OCI-LY7 (cell line): ENCODE data around the gene CEND1. TPM values are rescaled to one million over a fixed set of nuclear protein-coding genes. Genes with fewer than 3 reads are reported as not detected.

Source experiments
- BruUV-seq: library from RNA; stranded (reverse); fragments of 400-500 nt; replicated peaks from 2 replicates; lab custom pipeline; 2021; lab: Mats Ljungman, UMichigan
- CTCF ChIA-PET: fragments of 300-600 bp; sonication (Branson Sonifier 250); formaldehyde crosslinking; loops from one replicate; lab custom pipeline; 2022; ENCODE audit warnings: antibody characterized with exemption; ENCODE audit not compliant: unreplicated experiment; lab: Charles Lee
- POLR2A ChIA-PET: fragments of 300-600 bp; sonication (Branson Sonifier 250); formaldehyde crosslinking; loops from one replicate; lab custom pipeline; 2022; ENCODE audit warnings: antibody characterized with exemption; lab: Charles Lee
- DNase-seq: peaks from one replicate; pipeline ENCODE4 v3.0.0-alpha.2; 2015; ENCODE audit warnings: low spot score
- H2AFZ ChIP-seq: fragments of 200-600 bp; sonication (generic), shearing (Covaris generic); 2 replicates; pipeline ENCODE4 v1.6.1; 2014; ENCODE audit warnings: mild to moderate bottlenecking, antibody characterized with exemption, low read length, moderate library complexity
- H3K27ac ChIP-seq: fragments of 200-600 bp; sonication (generic); 2 replicates; pipeline ENCODE4 v1.5.1; 2014; ENCODE audit warnings: mixed run types, low read depth, mild to moderate bottlenecking, moderate library complexity, low read length, inconsistent platforms; ENCODE audit not compliant: poor library complexity, severe bottlenecking
- H3K36me3 ChIP-seq: fragments of 200-600 bp; sonication (generic); 2 replicates; pipeline ENCODE4 v1.6.1; 2014; ENCODE audit warnings: mild to moderate bottlenecking, antibody characterized with exemption, low read length, moderate library complexity, mixed read lengths; ENCODE audit not compliant: insufficient read depth
- H3K4me1 ChIP-seq: fragments of 200-600 bp; sonication (generic); 2 replicates; pipeline ENCODE4 v1.5.1; 2014; ENCODE audit warnings: mild to moderate bottlenecking, low read length; ENCODE audit not compliant: insufficient read depth, poor library complexity, severe bottlenecking
- H3K4me2 ChIP-seq: fragments of 200-600 bp; sonication (generic); 2 replicates; pipeline ENCODE4 v1.6.1; 2014; ENCODE audit warnings: mild to moderate bottlenecking, low read length
- H3K4me3 ChIP-seq: fragments of 200-600 bp; sonication (generic); 2 replicates; pipeline ENCODE4 v1.5.1; 2014; ENCODE audit warnings: mild to moderate bottlenecking, low read depth, low read length; ENCODE audit not compliant: poor library complexity, severe bottlenecking
- H3K79me2 ChIP-seq: fragments of 200-600 bp; sonication (generic); 2 replicates; pipeline ENCODE4 v1.6.1; 2016; ENCODE audit warnings: low read depth, mild to moderate bottlenecking, low read length, moderate library complexity, mixed read lengths; ENCODE audit not compliant: insufficient read depth
- H3K9me2 ChIP-seq: fragments of 200-600 bp; sonication (generic); 2 replicates; pipeline ENCODE4 v1.6.1; 2016; ENCODE audit warnings: mild to moderate bottlenecking, low read length, mixed read lengths; ENCODE audit not compliant: insufficient read depth
- H3K9me3 ChIP-seq: fragments of 200-600 bp; sonication (generic); 2 replicates; pipeline ENCODE4 v1.6.1; 2014; ENCODE audit warnings: mild to moderate bottlenecking, mixed run types, low read length, mixed read lengths
- H4K20me1 ChIP-seq: fragments of 200-600 bp; sonication (generic); 2 replicates; pipeline ENCODE4 v1.6.1; 2014; ENCODE audit warnings: mild to moderate bottlenecking, antibody characterized with exemption, low read length, moderate library complexity, mixed read lengths; ENCODE audit not compliant: insufficient read depth
- CTCF ChIP-seq: fragments of 200-600 bp; sonication (generic); conservative IDR thresholded peaks from 2 replicates; pipeline ENCODE4 v1.5.1; 2014; ENCODE audit warnings: mild to moderate bottlenecking, antibody characterized with exemption, low read length, moderate library complexity, mixed read lengths
- EZH2phosphoT487 ChIP-seq: fragments of 200-600 bp; sonication (generic); IDR thresholded peaks from 2 replicates; pipeline ENCODE4 v1.6.1; 2018; ENCODE audit warnings: low read depth, borderline replicate concordance, mild to moderate bottlenecking, mixed run types, antibody characterized with exemption, low read length, moderate library complexity, mixed read lengths
- intact Hi-C: fragments of 100-400 bp; cut with micrococcal nuclease; formaldehyde crosslinking; loops from one replicate; pipeline ENCODE4 v1.10.0; 2022; ENCODE audit not compliant: unreplicated experiment
- total RNA-seq, 2 experiments: library from RNA; depleted of rRNA in 1 of 2; stranded (reverse); fragments of >200 nt in 1 of 2; shearing (Covaris generic) in 1 of 2; gene quantifications; 2 replicates each; pipeline ENCODE4 v1.2.3, GENCODE V29; 2014 to 2022

The CEND1 gene
- total RNA-seq, 2 experiments from 2014 or later, result 17.5 to 32.5 TPM

- TF ChIP-seq CTCF (no peak), EZH2phosphoT487 (no peak)
- POLR2A ChIA-PET, result interaction anchor here (0.6 to 2.0 kb wide), 7 partner anchors 8 to 87 kb away, joined by 3 to 6 read pairs (median 4); no protein-coding TSS in a partner anchor
- peak; percentile 99 for DNase-seq
- Histone ChIP-seq H3K9me3 (no peaks in the 10 kb centered on the region), H3K4me3 (peak within 1 kb of the TSS; percentile 100), H3K4me2 (peak within 1 kb of the TSS; percentile 71), H3K27ac (peak within 1 kb of the TSS; percentile 84), H4K20me1 (peaks cover 17% of the 10 kb centered on the region; the same call in 1 of the 2 replicates), H2AFZ (peak within 1 kb of the TSS; percentile 78), H3K9me2 (no peaks in the 10 kb centered on the region), H3K36me3 (peaks cover 43% of the 10 kb centered on the region), H3K79me2 (peaks cover 43% of the 10 kb centered on the region), H3K4me1 (peaks cover 56% of the 10 kb centered on the region)
- CTCF ChIA-PET, result no interaction called here
- BruUV-seq, result no TSS peak
- intact Hi-C loops, result loop anchor here (2.0 to 5.0 kb wide), 2 partner anchors 33 to 232 kb away; partner anchors contain the start of genes PHRF1, POLR2L and TSPAN4
Measured at GRCh38 chr11:809287-810039, 19.6 kb upstream of the CEND1 start, which contains the start of gene RPLP2. TSS of gene RPLP2 (plus strand) at chr11:809967. CDS start at chr11:810235, 268 bp downstream.

- Histone ChIP-seq H3K9me3 (no peaks in the 10 kb centered on the region), H2AFZ (peak overlapping the region; percentile 5; the same call in 1 of the 2 replicates), H3K9me2 (no peaks in the 10 kb centered on the region), H4K20me1 (peaks cover 17% of the 10 kb centered on the region; the same call in 1 of the 2 replicates), H3K4me1 (peaks cover 61% of the 10 kb centered on the region), H3K4me3 (peak overlapping the region; percentile 100), H3K27ac (peak overlapping the region; percentile 84), H3K36me3 (peaks cover 37% of the 10 kb centered on the region), H3K79me2 (peaks cover 43% of the 10 kb centered on the region), H3K4me2 (peak overlapping the region; percentile 71)
- DNase-seq, result peak; percentile 71
- ChIA-PET POLR2A (interaction anchor here (0.5 to 2.0 kb wide), 8 partner anchors 8 to 327 kb away, joined by 3 to 6 read pairs (median 4); no protein-coding TSS in a partner anchor), CTCF (no interaction called here)
- intact Hi-C loops, result loop anchor here (2.0 to 5.0 kb wide), 2 partner anchors 34 to 231 kb away; partner anchors contain the start of genes PHRF1, POLR2L and TSPAN4
- no peak for TF ChIP-seq EZH2phosphoT487
- TF ChIP-seq CTCF, result peak; percentile 57; the same call in 1 of the 2 replicates
- TSS peak; percentile 80 for BruUV-seq
Measured at GRCh38 chr11:808427-809286, 18.8 kb upstream of the CEND1 start.
